Medulla oblongata (tissue), 1 donor: ENCODE results near the gene DCUN1D1.
"Not testable (repeated sequence)": the region's sequence is repeated elsewhere in the genome, so short reads cannot be mapped to it uniquely, and the experiment has no call there.

Experiments
- DNase-seq: peaks from one replicate; pipeline ENCODE4 v3.0.0-alpha.2; 2015; ENCODE audit errors: extremely low spot score

DCUN1D1 gene

DNA sequence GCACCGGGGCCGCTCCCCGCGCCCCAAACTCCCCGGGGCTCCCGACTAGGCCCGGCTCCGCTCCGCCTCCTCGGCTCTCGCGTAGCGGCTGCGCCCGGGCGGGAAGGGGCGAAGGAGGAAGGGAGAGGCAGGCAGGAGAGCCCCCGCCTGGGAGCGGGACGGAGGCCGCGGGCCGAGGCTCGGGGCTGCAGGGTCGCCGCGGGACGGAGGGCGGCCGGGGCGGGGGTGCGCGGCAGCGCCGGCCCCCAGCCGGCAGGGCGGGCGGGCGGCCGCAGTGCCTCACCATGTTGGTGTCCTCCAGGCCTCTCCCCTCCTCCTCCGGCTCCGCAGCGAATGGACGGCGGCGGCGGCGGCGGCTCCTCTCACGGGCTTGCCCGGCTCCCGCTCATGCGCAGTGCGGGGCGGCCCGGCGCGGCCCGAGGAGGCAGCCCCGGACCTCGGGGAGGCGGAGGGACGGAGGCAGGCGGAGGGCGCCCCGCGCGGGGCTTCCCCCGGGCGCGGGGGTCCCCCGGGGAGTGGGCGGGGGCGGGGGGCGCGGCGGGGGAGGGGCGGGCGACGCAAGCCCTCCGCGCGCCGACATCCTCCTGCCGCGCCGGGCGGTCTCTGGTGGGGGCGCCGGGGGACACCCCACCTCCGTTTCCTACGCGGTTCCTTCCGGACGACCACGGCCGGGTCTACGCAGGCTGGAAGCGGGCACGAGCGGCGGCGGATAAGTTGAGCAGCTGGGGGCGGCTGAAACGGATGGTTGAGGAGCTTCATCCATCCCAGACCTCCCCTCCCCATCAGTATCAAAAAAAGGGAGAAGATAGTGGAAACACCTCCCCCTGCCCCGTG, at the start of gene DCUN1D1:
Gene DCUN1D1, minus strand, starts transcription at position 335 of the 834 bp plus-strand sequence. Its CDS starts 49 bp downstream, at position 286.
- DNase-seq, result peak; percentile 82

DNA sequence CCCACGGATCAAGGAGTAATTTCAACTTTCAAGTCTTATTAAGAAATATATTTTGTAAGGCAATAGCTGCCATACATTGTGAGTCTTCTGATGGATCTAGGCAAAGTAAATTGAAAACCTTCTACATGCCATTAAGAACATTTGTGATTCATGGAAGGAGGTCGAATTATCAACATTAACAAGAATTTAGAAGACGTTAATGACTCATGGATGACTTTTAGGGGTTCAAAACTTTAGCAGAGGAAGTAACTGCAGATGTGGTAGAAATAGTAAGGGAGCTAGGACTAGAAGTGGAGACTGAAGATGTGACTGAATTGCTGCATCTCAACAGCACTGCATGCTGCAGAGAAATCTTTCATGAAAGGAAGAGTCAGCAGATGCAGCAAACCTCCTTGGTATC, 48.1 kb upstream of the DCUN1D1 start:
- DNase-seq, result no peak

DNA sequence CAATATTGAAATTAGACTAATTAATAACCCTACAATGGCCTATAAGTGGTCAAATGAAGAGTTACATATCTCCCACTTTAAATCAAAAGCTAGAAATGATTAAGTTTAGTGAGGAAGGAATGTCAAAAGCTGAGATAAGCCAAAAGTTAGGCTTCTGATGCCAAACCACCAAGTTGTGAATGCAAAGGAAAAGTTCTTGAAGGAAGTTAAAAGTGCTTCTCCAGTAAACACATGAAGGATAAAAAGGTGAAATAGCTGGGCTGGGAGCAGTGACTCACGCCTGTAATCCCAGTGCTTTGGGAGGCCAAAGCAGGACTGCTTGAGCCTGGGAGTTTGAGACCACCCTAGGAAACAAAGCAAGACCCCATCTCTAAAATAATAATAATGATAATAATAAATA, 46.9 kb upstream of the DCUN1D1 start:
- DNase-seq, result no peak

DNA sequence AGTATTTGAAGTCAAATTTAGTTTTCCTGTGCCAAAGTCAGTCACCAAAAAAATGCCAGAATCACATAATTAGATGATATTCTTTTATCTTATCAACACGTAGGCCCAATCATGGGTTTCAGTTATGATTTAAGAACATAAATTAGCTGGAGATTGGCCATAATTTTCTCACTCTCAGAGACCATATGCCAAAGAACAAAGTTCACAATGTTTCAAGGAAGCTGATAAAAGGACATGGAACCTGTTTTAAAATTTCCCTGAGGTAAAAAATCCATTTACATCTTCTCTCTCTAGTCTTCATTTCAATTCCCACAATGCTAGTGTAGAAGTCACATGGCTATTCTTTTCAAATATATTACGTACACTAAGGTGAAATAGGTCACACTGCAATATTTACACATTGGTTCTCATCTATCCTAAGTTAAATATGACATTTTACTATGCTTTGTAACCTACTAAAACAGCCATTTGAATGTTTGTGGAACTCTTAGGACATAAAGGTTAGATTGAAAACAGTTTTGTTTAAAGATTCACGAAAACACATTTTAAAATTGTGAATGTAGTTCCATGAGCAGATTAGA, 42.7 kb upstream of the DCUN1D1 start:
- no peak for DNase-seq

DNA sequence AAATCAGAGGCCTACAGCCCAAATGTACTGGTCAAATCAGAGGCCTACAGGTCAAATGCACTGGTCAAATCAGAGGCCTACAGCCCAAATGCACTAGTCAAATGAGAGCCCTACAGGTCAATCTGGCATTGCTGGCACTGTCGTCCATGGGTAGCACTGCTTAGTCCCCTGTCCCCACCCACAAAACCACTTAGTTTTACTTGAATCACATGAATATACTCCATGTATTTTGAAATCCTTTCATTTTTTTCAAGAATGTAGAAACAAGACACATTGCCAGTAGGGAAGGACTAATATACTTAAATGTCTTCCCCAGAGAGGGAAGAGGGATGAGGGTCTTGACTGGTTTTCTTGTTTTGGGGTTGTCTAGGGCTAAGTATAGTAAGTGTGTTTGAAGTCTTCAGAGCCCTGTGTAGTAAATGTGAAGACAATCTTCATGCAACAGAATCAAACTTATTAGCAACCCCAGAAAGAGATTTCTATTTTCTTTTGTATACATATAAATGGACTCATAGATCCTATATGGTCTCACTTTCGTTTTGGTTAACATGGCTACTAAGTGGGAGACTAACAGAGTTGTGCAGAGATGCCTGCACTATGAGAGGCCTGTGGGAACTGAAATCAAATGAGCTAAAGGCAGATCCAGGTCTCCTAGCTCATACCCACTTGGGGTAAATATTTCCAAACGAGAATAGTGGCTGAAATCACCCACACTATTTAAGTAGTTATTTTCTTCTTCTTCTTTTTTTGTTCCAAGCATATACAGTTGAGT, 38.3 kb upstream of the DCUN1D1 start:
- DNase-seq, result no peak

DNA sequence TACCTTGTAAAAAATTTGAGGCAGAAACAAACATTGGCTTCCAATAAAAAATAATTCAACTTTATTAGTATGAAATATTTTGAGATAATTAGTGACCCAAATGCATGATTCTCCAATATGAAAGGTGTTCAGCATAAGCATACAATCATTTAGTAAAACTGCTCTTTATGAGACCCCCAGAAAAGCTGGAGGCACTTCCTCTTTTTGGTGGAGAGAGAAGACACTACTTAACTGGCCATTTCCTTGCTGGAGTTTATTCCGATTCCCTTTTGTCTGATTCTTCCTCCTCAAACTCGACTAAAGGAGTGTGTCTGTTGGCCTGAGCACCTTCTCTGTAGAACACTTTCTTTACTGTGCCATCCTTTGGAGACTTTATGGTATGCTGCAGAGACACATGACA, 34.8 kb upstream of the DCUN1D1 start:
- no peak for DNase-seq

DNA sequence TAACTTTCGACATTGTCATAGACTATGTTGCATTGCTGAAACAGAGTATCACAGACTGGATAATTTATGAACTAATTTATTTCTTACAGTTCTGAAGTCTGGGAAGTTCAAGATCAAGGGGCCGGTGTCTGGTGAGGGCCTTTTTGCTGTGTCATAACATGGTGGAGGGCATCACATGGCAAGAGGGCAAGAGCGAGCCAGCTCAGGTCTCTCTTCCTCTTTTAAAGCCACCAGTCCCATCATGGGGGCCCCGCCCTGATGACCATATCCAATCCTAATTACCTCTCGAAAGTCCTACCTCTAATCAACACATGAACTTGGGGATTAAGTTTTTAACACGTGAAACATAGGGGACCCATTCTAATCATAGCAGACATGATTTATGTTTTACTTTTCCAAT, 33.5 kb upstream of the DCUN1D1 start:
- DNase-seq, result no peak

DNA sequence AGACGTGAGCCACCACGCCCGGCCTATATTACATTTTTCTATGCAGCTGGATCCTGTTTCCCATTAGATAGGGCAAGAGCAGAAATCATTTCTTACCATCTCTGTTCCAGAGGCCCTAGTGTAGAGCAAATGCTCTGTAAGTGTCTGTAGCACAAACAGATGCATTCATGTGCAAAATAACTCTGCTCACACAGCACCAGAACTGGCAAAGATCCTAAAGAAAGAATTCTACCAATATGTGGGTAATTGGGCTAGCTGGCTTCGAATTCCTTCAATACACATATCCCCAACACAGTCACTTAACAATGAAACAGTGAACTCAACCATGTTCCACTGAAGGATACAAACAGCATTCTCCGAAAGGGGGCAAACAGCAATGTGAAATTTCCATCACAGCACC, 32.7 kb upstream of the DCUN1D1 start:
- no peak for DNase-seq

DNA sequence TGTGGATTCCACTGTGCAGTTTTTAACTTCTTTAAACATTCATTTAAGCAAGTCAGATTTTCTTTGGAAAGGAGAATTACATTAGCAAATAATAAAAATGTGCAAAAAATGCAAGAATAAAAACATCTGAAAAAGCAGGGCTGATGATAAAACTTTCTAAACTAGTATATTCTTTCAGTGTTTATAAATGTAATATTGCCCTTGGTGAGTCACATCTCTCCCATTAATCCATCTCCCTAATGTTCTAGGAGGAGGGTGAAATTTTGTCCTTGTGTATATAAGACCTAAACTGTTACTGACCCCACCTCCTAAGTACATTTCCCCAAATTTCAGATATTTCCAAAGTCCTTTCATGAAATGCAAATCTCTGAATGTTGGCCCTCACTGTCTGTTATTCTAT, 28.5 kb upstream of the DCUN1D1 start:
- DNase-seq, result no peak

DNA sequence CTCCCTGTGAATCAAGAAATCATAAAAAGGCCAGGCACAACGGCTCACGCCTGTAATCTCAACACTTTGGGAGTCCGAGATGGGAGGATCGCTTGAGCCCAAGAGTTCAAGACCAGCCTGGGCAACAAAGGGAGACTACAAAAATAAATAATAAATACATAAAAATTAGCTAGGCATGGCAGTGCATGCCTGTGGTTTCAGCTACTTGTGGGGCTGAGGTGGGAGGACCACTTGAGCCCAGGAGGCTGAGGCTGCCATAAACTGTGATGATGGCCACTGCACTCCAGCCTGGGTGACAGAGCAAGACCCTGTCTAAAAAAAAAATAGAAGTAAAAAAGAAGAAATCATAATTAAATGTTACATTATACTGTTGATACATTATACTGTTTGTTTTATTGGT, 28.0 kb upstream of the DCUN1D1 start:
- DNase-seq, result no peak

DNA sequence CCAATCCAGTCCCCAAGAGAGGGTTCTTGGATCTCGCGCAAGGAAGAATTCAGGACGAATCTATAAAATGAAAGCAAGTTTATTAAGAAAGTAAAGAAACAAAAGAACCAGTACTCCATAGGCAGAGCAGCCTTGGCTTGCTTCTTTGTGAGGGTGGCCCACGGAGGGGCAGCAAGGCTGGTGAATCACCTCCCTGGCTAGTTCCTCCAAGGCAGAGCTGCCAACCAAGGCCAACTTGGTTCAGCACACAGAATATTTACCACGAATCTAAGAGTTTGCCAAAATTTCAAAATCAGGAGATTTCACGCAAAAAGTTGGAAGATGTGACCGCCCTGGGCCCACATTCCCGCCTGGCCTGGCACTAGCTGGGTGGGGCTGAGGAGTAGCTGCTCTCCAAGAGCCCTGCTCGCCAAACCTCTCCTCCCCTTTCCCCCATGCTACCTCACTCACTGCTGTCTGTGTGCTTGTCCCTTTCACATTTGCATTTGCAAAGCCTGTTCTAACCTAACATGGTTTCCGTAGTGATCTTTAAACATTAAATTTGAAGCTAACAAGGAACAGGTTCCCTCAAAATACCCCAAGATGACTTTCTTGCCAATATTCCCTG, 26.2 kb upstream of the DCUN1D1 start:
- no peak for DNase-seq

DNA sequence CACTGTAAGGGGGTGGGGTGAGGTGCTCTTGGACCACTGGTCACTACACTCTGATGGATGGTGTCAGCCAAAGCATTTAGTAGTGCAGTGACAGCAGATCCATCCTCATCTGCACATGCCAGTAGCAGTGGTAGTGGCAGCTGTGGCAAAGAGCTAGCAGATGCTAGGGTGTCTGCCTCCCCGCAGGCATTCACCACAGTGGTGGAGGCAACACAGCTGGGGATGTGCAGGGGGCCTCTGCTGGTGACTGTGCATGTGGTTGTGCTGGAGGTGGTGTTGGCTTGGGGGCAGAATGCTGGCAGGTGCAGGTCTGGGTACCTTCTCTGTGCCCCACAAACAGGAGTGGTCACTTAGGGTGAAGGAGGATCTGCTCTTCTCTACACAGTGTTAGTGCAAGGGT, 19.4 kb upstream of the DCUN1D1 start:
- no peak for DNase-seq

DNA sequence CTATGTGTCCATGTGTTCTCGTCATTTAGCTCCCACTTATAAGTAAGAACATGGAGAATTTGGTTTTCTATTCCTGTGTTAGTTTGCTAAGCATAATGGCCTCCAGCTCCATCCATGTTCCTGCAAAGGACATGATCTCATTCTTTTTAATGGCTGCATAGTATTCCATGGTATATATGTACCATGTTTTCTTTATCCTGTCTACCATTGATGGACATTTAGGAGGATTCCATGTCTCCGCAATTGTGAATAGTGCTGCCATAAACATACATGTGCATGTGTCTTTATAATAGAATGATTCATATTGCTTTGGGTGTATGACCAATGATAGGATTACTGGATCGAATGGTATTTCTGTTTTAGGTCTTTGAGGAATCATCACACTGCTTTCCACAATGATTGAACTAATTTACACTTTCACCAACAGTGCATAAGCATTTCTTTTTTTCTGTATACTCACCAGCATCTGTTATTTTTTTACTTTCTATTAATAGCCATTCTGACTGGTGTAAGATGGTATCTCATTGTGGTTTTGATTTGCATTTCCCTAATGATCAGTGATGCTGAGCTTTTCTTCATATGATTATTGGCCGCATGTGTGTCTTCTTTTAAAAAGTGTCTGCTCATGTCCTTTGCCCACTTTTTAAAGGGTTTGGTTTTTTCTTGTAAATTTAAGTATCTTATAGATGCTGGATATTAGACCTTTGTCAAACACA, 13.3 kb upstream of the DCUN1D1 start:
- not testable (repeated sequence) for DNase-seq

DNA sequence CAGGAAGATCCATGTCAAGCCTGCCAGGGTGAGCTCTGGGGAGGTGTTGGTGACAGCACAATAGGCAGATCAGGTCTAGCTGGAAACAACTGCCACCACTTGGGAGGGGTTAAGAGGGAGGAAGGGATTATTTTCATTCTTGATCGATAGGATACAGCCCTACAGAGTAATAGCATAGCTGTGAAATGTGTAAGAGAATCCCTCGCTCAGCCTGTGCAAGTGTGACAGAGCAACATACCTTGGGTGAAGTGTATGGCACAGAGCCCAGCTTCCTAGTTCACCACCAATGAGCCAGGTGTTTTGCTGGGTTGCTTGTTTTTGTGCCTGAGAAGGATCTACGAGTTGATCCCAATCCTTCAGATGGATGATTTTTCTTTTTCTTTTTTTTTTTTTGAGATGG, 9.2 kb upstream of the DCUN1D1 start:
- no peak for DNase-seq

DNA sequence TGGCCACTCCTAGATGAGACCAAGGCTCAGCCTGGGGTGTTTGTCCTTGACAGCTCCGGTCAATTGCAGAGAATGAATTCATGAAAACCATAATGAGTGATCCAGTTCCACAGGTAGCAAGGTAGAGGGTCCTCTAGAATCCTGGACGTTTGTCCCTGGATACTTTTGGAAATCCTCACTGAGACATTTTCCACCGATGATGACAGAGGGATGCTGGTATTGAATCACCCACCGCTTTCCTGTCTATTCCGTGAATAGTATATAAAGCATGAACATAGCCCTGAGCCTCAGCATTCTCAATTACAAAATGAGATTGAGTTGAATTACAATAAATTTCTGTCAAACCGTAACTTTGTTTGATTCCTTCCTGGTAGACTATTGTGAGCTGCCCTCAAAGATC, 5.7 kb upstream of the DCUN1D1 start:
- DNase-seq, result no peak

DNA sequence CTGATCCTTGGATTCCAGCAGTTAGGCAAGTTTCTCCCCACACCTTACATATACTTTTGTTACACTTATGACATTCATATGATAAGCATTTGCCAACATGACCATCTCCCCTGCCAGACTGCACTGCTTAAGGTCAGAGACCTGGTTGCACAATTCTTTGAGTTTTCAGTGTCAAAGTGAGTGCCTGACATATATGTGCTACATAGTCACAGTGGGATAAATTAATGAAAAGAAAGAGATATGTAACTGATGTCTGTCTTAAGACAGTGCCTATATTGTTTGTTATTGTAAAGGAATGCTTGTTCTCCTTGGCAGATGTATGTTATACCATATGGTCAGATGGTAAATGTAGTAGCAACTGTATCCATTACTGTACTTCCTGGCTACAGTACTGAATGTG, 3.5 kb upstream of the DCUN1D1 start:
- DNase-seq, result no peak

DNA sequence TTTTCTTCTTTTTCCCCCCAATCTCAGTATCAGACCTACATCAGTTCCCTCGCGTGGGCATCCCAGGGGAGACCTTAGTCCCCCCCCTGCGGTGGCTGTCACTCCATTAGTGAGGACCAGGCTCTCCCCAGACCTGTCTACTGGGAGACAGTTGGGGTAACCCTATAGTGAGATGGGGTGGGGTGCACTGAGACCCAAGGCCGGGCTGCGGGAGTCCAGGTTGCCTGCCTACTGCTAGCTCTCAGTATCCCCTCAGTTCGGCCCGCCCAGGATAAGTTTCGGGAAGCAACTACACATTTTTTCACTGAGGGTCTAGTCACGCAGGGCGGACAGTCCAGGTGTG, 671 bp upstream of the DCUN1D1 start:
- no peak for DNase-seq

DNA sequence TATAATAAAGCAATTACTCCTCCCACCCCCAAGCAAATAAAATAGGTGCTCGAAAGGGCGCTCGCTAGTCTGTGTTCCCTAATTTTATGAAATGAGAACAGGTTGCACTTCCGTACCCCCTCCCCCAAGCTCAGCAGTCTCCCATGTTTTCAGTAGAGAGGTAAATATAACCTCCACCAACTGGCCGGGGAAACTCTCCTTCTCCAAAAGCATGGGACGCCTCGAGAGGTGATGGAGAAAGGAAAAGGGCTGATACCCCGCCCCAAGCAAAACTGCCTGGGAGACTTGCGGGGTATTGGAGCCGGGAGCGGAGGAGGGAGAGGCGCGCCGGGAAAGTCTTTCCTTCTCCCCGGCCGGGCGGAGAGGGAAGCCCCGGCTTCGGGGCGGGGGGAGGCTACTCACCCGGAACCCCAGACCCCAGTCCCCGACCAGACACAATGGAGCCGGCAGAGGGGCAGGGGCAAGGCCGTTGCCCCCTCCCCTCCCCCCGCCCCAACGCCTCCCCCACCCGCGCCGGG, 605 bp downstream of the DCUN1D1 start:
- DNase-seq, result peak; percentile 54

DNA sequence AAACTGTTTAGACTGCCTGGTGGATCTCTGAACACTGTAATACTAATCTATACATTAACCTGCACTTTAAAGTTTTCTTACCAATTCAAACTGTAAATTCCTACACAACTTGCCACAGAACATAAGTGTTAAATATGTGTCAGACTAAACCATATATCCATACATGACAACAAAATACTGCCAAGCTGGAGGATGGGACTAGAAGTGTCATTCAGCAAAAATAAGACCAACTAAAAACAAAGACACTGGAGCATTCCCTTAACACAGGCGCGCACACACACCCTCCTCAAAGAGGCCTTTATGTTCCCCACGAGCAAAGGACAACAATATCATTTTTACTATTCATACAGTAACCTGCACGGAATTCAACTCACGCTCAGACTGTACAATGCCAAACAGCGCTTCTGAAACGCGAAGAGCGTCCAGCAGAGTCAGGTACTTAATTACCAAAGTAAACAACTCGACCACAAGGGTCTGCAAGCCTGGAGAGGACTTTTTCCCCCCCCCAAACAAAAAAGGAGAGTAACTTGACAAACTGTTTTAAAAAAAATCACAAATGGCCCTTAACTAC, 1.1 kb downstream of the DCUN1D1 start:
- peak; percentile 45 for DNase-seq

DNA sequence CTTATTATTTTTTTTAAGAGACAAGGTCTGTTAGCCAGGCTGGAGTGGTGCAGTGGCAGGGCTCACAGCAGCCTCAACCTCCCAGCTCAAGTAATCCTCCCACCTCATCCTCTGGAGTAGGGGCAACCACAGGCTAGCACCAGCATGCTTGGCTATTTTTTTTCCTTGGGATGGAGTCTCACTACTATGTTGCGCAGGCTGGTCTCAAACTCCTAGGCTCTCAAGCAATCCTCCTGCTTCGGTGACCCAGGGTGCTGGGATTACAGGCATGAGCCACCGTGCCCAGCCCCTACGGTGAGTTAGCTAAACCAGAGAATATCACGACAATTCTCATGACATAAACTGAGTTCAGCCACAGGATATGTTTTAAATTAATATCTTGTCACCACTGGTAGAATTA, 2.0 kb downstream of the DCUN1D1 start:
- DNase-seq, result no peak

DNA sequence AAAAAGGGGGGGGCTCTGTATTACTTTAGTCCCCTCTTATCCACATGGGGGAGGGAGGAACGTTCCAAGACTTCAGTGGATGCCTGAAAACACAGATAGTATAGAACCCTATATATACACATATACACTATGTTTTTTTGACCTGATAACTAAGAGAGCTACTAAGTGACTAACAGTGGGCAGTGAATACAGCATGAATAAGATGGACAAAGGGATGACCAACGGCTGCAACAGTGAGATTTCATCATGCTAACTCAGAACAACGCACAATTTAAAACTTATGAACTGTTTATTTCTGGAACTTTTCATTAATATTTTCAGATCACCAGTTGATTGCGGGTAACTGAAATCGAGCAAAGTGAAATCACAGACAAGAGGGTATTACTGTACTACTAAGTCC, 7.3 kb downstream of the DCUN1D1 start:
- no peak for DNase-seq
